ENCODE results near the gene EIF4G1. TPM values are rescaled to one million over a fixed set of nuclear protein-coding genes. Genes with fewer than 3 reads are reported as not detected.

Gene EIF4G1
- total RNA-seq, 2 donors from 2014 or later, result 146 to 213 TPM

DNA sequence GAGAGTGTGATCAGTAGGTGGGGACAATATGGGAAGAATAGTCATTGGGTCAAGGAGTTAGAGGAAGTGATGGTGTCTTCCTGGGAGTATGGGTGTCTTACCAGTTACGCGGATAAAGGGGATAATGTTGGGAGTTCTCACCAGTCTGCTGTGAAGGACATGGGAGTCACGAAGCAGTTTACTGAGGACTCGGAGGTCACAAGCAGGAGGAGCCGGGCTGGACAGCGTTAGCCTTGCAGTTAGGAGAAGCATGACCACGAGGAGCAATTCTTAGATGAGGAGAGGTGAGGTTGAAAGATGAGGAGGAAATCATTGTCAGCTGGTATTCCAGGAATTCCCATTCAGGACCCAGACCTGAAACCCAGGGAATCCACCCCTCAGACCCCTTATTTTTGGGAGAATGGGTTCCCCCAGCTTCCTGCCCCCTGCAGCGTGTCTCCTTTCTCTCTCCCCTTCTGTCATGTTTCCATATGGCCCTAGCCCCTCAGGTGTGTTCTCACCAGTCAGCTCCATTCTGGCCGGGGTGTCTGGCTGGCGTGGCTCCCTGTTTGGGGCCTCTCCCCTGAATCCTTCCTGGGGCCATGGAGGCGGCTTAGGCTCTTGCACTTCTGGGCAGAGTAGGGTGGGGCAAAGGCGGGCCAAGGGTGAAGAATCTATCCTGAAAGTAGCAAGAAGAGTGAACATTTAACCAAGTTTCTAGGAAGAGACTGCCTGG is 61.5 kb downstream of the EIF4G1 start:
- DNase-seq, result no peak
- Histone ChIP-seq H3K27me3 (no peaks in the 10 kb centered on the region), H3K4me1 (peaks cover 35% of the 10 kb centered on the region), H3K36me3 (replicated peaks in 1 of 2; ENCODE audit: insufficient read depth in 1 of 2, low read depth in 2 of 2) (no peaks in the 10 kb centered on the region), H3K4me3 (no peak overlapping the region), H3K27ac (no peak overlapping the region), H3K9me3 (no peaks in the 10 kb centered on the region)
- intact Hi-C loops (cut with DNase I), result no loop called here
- ATAC-seq, result no peak
- TF ChIP-seq POLR2A (IDR thresholded peaks at IDR 0.05), result no peak
- TF ChIP-seq, protein P1, sequence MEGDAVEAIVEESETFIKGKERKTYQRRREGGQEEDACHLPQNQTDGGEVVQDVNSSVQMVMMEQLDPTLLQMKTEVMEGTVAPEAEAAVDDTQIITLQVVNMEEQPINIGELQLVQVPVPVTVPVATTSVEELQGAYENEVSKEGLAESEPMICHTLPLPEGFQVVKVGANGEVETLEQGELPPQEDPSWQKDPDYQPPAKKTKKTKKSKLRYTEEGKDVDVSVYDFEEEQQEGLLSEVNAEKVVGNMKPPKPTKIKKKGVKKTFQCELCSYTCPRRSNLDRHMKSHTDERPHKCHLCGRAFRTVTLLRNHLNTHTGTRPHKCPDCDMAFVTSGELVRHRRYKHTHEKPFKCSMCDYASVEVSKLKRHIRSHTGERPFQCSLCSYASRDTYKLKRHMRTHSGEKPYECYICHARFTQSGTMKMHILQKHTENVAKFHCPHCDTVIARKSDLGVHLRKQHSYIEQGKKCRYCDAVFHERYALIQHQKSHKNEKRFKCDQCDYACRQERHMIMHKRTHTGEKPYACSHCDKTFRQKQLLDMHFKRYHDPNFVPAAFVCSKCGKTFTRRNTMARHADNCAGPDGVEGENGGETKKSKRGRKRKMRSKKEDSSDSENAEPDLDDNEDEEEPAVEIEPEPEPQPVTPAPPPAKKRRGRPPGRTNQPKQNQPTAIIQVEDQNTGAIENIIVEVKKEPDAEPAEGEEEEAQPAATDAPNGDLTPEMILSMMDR (IDR thresholded peaks at IDR 0.05), result no peak
- WGBS, 2 donors, result 83 to 87% methylated on average over 12 of the region's 12 CpGs

DNA sequence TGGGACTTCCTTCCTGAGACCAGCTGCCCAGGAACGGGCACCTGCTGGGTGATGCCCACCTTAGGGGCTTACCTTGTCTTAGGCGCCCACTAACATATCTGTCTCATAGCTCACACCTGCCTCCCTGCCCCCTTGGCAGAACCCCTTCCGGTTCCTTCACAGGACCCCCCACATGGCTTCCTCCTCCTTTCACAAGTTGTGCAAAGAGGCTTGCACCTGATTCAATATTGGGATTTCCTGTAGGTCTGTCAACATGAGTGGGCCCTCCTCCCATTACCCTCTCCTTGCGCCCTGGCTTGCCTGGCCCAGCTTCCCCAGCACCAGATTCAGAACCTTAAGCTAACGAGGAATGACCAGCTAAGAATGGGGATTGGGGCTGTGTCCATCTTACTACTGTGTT is 63.0 kb downstream of the EIF4G1 start:
- ATAC-seq (no peak), DNase-seq (no peak)
- Histone ChIP-seq H3K4me1 (peaks cover 34% of the 10 kb centered on the region), H3K9me3 (no peaks in the 10 kb centered on the region), H3K36me3 (replicated peaks in 1 of 2; ENCODE audit: insufficient read depth in 1 of 2, low read depth in 2 of 2) (no peaks in the 10 kb centered on the region), H3K27me3 (no peaks in the 10 kb centered on the region), H3K27ac (peak overlapping the region in 3 of 4 donors; percentile 5 to 58 (median 23)), H3K4me3 (no peak overlapping the region)
- TF ChIP-seq POLR2A (IDR thresholded peaks at IDR 0.05), result no peak
- TF ChIP-seq, protein P1 (IDR thresholded peaks at IDR 0.05), result no peak
- intact Hi-C loops (cut with DNase I), result no loop called here
- 59 to 67% methylated on average over 5 of the region's 5 CpGs for WGBS, 2 donors

DNA sequence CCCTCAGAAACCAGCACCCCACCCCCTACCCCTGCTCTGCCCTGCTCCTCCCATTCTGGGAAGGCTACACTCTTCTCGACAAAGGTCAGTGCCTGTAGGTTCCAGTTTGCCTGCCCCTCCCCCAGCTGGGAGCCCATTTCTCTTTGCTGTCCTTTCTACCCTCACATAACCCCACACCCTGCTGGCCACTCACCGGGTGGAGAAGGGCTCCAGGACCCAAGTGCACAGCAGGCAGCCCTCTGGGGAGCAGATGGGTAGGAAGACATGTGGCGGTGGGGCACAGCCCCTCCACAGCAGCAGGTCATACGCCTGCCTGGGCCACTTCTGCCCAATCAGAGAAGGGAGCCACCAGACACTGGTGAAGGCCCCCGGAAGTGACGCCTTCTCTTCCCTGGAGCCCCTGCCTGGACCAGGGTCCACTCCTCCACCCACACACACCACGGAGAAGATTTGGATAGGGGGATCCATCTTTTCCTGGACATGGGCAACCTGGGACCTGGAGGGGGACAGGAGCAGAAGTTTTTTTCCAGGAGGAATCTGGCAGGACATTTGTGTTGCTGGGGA is 63.6 kb downstream of the EIF4G1 start, which contains the start of gene THPO:
Gene THPO, minus strand, starts transcription at position 326 of the 564 bp plus-strand sequence. CDS start 1,948 bp downstream, outside the sequence.
- TF ChIP-seq POLR2A (IDR thresholded peaks at IDR 0.05), result no peak
- TF ChIP-seq, protein P1 (IDR thresholded peaks at IDR 0.05), result no peak
- no peaks in the 10 kb centered on the region for H3K9me3 ChIP-seq
- H3K36me3 ChIP-seq (replicated peaks in 1 of 2; ENCODE audit: insufficient read depth in 1 of 2, low read depth in 2 of 2), result no peaks in the 10 kb centered on the region
- no peak within 1 kb of the TSS for H3K4me3 ChIP-seq
- H3K27me3 ChIP-seq, result no peaks in the 10 kb centered on the region
- intact Hi-C loops (cut with DNase I), result no loop called here
- ATAC-seq, result peak; percentile 56
- peaks cover 34% of the 10 kb centered on the region for H3K4me1 ChIP-seq
- DNase-seq, result peak; percentile 66 to 79 (median 75)
- WGBS, 2 donors, result 24 to 69% methylated on average over 2 to 7 of the region's 7 CpGs
- peak within 1 kb of the TSS; percentile 25 to 58 (median 37) for H3K27ac ChIP-seq

DNA sequence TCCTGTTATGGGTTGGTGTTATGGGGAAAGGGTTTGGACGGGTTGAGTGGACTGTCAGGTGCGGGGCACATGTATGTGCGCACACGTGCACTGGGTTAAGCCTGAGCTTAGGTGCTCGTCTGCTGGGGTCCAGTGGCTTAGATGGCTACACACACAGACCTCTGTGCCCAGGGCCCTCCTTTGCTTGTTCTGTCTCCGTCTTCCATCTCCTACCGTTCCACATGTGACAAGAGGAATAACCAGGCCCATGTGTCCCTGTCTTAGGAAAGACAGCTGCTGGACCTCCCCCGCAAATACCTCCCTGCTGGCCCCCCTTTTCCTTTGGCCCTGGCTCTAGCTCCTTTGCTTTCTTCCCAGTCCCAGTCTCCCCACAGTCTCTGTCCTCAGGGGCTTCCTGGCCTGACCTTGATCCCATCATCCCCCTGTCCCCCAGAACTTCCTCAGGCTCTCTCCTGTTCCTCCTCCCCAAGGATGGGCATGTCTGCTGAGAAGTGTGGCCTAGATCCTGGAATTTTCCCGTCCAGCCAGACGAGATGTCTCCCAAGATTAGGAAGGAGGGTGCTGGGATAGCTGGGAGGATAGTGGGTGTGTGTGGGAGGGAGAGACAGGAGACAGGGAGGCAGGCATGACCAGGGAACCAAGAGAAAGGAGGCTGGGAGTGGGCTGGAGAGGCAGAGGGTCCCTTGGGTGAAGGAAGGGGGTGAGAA is 64.4 kb downstream of the EIF4G1 start:
- WGBS, 2 donors, result 85 to 90% methylated on average over 10 of the region's 10 CpGs
- no peak for TF ChIP-seq POLR2A (IDR thresholded peaks at IDR 0.05)
- TF ChIP-seq, protein P1 (IDR thresholded peaks at IDR 0.05), result no peak
- peaks cover 34% of the 10 kb centered on the region for H3K4me1 ChIP-seq
- DNase-seq, result no peak
- no peaks in the 10 kb centered on the region for H3K9me3 ChIP-seq
- peak overlapping the region; percentile 32 to 58 (median 44) for H3K27ac ChIP-seq
- ATAC-seq, result no peak
- no peak overlapping the region for H3K4me3 ChIP-seq
- H3K27me3 ChIP-seq, result no peaks in the 10 kb centered on the region
- intact Hi-C loops (cut with DNase I), result no loop called here
- no peaks in the 10 kb centered on the region for H3K36me3 ChIP-seq (replicated peaks in 1 of 2; ENCODE audit: insufficient read depth in 1 of 2, low read depth in 2 of 2)
